GM10248 (cell line): ENCODE measurements around the gene CDK2.
A peak's percentile ranks its signal among the peaks of the same experiment; 100 is the strongest.
"Not testable (repeated sequence)": the region's sequence is repeated elsewhere in the genome, so short reads cannot be mapped to it uniquely, and the experiment has no call there.

Source experiments
- CTCF ChIA-PET: fragments of 300-600 bp; sonication (Branson Sonifier 250); formaldehyde crosslinking; extraction: SDS; loops from one replicate; lab custom pipeline; 2021; ENCODE audit warnings: antibody characterized with exemption; lab: Yijun Ruan, JAX
- POLR2A ChIA-PET: fragments of 350-650 bp; sonication (Branson Sonifier 250); formaldehyde crosslinking; extraction: SDS; loops from one replicate; lab custom pipeline; 2020; ENCODE audit warnings: antibody characterized with exemption; lab: Yijun Ruan, JAX
- DNase-seq: peaks from one replicate; pipeline ENCODE4 v3.0.0; 2012; ENCODE audit errors: extremely low spot score
- TF ChIP-seq, protein P1 (sequence below): IDR thresholded peaks from 2 replicates; pipeline ENCODE4 v1.5.1; 2012; ENCODE audit warnings: mild to moderate bottlenecking, low read depth; ENCODE audit errors: extremely low read depth, missing control alignments, control extremely low read depth

Gene CDK2

DNA sequence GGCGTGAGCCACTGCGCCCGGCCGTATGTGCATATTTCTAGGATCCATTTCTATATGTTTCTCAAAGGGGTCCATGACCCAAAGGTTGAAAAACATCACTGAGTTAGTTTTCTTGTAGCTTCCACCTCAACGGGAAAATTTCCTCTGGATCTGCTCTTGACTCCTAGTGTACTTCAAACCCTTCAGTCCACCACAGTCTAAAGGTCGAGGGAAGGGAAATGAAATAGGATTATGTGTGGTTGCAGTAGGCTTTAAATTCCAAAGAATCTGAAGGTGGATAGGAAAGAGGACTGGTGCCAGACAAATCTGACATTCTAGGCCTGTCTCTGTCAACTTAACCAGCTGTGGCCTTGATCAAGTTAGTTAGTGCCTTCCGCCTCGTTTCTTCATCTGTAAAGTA lies 28.7 kb downstream of the CDK2 start:
- TF ChIP-seq, protein P1, sequence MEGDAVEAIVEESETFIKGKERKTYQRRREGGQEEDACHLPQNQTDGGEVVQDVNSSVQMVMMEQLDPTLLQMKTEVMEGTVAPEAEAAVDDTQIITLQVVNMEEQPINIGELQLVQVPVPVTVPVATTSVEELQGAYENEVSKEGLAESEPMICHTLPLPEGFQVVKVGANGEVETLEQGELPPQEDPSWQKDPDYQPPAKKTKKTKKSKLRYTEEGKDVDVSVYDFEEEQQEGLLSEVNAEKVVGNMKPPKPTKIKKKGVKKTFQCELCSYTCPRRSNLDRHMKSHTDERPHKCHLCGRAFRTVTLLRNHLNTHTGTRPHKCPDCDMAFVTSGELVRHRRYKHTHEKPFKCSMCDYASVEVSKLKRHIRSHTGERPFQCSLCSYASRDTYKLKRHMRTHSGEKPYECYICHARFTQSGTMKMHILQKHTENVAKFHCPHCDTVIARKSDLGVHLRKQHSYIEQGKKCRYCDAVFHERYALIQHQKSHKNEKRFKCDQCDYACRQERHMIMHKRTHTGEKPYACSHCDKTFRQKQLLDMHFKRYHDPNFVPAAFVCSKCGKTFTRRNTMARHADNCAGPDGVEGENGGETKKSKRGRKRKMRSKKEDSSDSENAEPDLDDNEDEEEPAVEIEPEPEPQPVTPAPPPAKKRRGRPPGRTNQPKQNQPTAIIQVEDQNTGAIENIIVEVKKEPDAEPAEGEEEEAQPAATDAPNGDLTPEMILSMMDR: no peak
- POLR2A ChIA-PET: interaction anchor here (2.3 kb wide), 1 partner anchor 21 kb away, joined by 11 read pairs; the partner anchor contains the start of gene RAB5B
- DNase-seq: no peak
- CTCF ChIA-PET: interaction anchor here (0.7 to 6.8 kb wide), 41 partner anchors 12 to 271 kb away, joined by 3 to 140 read pairs (median 6); partner anchors contain the start of genes CD63, COQ10A, DNAJC14 and GDF11

DNA sequence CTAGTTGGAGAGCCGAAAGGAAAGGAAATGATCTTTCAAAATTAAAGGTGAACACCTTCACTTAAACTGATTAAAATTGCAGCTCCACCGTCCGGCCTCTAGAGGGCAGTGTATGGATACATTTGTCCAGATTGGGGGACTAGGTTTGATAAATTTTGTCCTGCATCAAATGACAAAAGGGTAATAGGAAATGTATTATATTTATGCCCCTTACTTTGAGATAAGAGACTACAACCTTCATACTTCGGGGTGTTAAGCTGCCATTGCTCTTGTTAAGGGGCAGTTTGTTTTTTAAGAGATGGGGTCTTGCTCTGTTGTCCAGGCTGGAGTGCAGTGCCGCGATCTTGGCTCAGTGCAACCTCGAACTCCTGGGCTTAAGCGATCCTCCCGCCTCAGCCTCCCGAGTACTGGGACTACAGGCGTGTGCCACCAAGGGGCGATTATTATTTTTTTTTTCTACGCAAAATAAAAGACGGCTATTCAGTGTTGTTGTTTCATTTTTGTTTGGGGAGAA lies 29.6 kb downstream of the CDK2 start:
- ChIA-PET CTCF (interaction anchor here (0.7 to 6.8 kb wide), 47 partner anchors 13 to 271 kb away, joined by 3 to 140 read pairs (median 5); partner anchors contain the start of genes CD63, COQ10A, DNAJC14 and ESYT1), POLR2A (interaction anchor here (0.6 to 2.3 kb wide), 5 partner anchors 10 to 225 kb away, joined by 3 to 11 read pairs (median 4); partner anchors contain the start of genes RAB5B and RNF41)
- peak; percentile 67 for DNase-seq
- TF ChIP-seq, protein P1: peak; percentile 74

DNA sequence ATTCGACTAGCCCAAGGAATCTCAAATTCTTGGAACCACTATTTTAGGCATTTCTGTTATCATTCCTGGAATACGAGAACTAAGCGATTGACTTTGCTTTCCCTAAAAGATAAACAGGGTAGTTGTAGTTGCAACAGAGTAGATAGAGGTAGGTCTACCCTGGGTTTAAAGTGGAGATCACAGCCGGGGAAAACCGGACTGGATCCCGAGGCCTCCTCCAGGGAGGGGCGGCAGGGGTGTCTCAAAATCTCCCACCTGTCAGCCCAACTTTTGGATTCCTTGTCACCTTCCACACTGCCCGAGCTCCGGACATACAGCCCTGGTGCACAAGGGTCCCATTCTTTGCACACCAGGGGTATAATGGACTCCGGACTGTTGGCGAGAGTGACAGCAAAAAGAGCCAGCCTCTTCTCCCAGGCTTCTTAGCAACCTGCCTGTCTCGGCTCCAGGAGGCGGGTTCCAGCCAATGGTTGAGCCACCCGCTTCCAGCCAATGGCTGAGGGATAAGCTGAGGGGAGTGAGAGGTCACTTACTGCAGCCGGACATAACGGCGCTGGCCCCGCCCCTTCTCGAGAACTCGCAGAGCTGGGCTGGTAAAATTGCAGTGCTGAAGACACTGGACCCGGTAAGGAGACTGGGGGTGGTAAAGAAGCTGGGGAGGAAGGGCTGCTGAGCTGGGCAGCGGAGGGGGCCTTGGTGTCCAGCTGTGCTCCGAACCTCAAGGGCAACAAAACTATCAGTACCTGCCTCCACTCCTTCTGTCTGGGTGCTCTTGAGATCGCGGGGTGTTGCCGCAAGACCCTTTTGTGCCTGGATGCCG lies 30.3 kb downstream of the CDK2 start, which contains the start of gene SUOX:
Gene SUOX, plus strand, starts transcription at position 562 of the 820 bp plus-strand sequence. CDS start 4,946 bp downstream, outside the sequence.
- ChIA-PET CTCF (interaction anchor here (0.7 to 6.8 kb wide), 42 partner anchors 13 to 438 kb away, joined by 3 to 140 read pairs (median 6); partner anchors contain the start of genes DNAJC14, ESYT1, IKZF4 and ORMDL2), POLR2A (interaction anchor here (0.8 to 2.3 kb wide), 5 partner anchors 10 to 107 kb away, joined by 4 to 11 read pairs (median 5); partner anchors contain the start of genes PA2G4 and RAB5B)
- peak; percentile 98 for DNase-seq
- TF ChIP-seq, protein P1: no peak

DNA sequence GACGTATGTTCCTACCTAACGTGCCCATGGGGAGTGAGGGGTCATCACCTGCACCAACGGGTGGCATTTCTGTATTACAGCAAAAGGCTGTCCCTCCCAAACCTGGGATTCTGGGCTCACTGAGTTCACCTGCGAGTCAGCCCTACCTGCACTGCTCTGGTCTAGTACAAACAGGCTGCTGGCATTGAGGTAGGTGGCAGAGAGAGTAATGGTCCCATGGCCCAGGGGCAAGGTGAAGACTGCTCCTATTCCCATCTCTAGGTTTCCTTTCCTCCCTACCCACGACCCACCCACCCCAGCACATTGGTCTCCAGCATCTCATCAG lies 30.9 kb downstream of the CDK2 start:
- DNase-seq: peak; percentile 31
- ChIA-PET CTCF (interaction anchor here (0.7 to 6.8 kb wide), 25 partner anchors 13 to 438 kb away, joined by 3 to 140 read pairs (median 6); partner anchors contain the start of genes RAB5B and ZC3H10), POLR2A (interaction anchor here (0.8 to 2.3 kb wide), 5 partner anchors 10 to 107 kb away, joined by 4 to 11 read pairs (median 5); partner anchors contain the start of genes PA2G4 and RAB5B)
- TF ChIP-seq, protein P1: no peak

DNA sequence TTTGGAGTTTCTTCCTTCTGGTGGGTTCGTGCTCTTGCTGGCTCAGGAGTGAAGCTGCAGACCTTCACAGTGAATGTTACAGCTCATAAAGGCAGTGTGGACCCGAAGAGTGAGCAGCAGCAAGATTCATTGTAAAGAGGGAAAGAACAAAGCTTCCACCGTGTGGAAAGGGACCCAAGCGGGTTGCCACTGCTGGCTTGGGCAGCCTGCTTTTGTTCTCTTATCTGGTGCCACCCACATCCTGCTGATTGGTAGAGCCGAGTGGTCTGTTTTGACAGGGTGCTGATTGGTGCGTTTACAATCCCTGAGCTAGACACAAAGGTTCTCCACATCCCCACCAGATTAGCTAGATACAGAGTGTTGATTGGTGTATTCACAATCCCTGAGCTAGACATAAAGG lies 32.9 kb downstream of the CDK2 start:
- DNase-seq, POLR2A ChIA-PET: not testable (repeated sequence)
- CTCF ChIA-PET: interaction anchor here (1.1 to 6.8 kb wide), 4 partner anchors 10 to 26 kb away, joined by 3 to 114 read pairs (median 4); partner anchors contain the start of gene RAB5B

DNA sequence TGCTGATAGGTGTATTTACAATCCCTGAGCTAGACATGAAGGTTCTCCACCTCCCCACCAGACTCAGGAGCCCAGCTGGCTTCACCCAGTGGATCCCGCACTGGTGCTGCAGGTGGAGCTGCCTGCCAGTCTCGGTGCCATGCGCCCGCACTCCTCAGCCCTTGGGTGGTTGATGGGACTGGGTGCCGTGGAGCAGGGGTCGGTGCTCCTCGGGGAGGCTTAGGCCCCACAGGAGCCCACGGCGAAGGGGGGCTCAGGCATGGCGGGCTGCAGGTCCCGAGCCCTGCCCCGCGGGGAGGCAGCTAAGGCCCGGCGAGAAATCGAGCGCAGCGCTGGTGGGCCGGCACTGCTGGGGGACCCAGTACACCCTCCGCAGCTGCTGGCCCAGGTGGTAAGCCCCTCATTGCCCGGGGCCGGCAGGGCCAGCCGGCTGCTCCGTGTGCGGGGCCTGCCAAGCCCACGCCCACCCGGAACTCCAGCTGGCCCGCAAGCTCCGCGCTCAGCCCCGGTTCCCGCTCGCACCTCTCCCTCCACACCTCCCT lies 33.4 kb downstream of the CDK2 start:
- CTCF ChIA-PET: interaction anchor here (0.9 to 6.8 kb wide), 4 partner anchors 11 to 60 kb away, joined by 3 to 114 read pairs (median 4); partner anchors contain the start of gene RAB5B
- DNase-seq, POLR2A ChIA-PET: not testable (repeated sequence)

DNA sequence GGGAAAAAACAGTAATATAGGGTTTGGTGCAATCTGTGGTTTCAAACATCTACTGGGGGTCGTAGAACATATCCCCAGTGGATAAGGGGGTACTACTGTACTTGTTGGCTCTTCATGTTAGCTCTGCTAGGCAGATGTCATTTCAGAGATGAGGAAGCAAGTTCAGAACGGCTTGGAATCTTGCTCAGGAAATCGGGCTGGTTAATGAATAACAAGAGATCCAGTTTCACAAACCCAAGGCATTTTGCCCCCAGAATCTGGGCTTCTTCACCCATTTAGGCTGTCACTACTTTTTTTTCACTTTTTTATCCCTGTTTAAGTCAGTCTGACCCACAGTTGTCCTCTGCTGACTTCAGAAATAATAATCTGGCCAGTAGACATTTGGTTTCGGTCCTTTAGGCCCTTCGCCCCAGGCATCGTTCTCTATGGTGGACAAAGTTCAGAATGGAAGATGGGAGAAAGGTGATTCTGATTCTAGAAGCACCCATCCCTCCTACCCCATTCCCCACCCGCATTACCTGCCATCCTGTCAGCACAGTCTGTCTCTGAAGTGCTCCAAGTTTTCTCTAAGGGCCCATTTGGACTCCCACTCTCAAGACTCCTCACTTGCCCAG lies 35.0 kb downstream of the CDK2 start:
- DNase-seq: no peak
- POLR2A ChIA-PET: no interaction called here
- TF ChIP-seq, protein P1: no peak
- CTCF ChIA-PET: no interaction called here

DNA sequence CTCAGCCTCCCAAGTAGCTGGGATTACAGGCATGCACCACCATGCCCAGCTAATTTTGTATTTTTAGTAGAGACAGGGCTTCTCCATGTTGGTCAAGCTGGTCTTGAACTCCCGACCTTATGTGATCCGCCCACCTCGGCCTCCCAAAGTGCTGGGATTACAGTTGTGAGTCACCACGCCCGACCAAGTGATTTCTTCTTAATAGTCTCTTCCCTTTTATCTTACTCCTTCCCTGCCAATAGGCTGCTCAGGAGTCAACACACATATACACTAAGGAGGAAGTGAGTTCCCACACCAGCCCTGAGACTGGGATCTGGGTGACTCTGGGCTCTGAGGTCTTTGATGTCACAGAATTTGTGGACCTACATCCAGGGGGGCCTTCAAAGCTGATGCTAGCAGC lies 36.7 kb downstream of the CDK2 start:
- DNase-seq, POLR2A ChIA-PET: not testable (repeated sequence)
- CTCF ChIA-PET: interaction anchor here (0.9 to 1.7 kb wide), 2 partner anchors 31 to 264 kb away, joined by 3 to 4 read pairs; no protein-coding TSS in a partner anchor
